Thyroid gland (tissue), 4 donors: ENCODE data around the gene C1QTNF8.

Experiments used
- CTCF ChIP-seq, 6 experiments: fragments of 200-600 bp in 3 of 6; fragments of 450-650 bp in 3 of 6; sonication (generic) in 3 of 6; IDR thresholded peaks; one replicate each; pipeline ENCODE4 v1.5.1; 2016 to 2019; ENCODE audit warnings: antibody characterized with exemption in 6 of 6, mild to moderate bottlenecking in 2 of 6, inconsistent platforms in 1 of 6, moderate library complexity in 1 of 6
- POLR2A ChIP-seq, 2 donors: fragments of 450-650 bp; IDR thresholded peaks; one replicate each; pipeline ENCODE4 v1.6.1; 2017; ENCODE audit warnings: antibody characterized with exemption in 2 of 2, mild to moderate bottlenecking in 2 of 2, moderate library complexity in 1 of 2

GRCh38 chr16:1076801-1077576 lies 19.1 kb downstream of the C1QTNF8 start:
- no peak for TF ChIP-seq CTCF (IDR thresholded peaks at IDR 0.05)
- no peak for TF ChIP-seq POLR2A (IDR thresholded peaks at IDR 0.05)
